GM12892 (cell line): Measurements from ENCODE around the gene IL3.
"Not testable (repeated sequence)": the region's sequence is repeated elsewhere in the genome, so short reads cannot be mapped to it uniquely, and the experiment has no call there.

Source experiments
- DNase-seq: peaks from one replicate; pipeline ENCODE4 v3.0.0; 2011; ENCODE audit not compliant: insufficient read length
- FAIRE-seq: peaks from 2 replicates; lab custom pipeline; 2011; peaks lifted over from hg19 to GRCh38; lab: Jason Lieb, UNC
- POLR2A ChIP-seq: IDR thresholded peaks from 2 replicates; pipeline ENCODE4 v1.6.1; 2011; ENCODE audit warnings: low read depth, low read length, control low read depth
- POLR2AphosphoS5 ChIP-seq: IDR thresholded peaks from 2 replicates; pipeline ENCODE4 v1.6.1; 2011; ENCODE audit warnings: low read depth, low read length, control low read depth
- TAF1 ChIP-seq: IDR thresholded peaks from 2 replicates; pipeline ENCODE4 v1.6.1; 2011; ENCODE audit warnings: low read depth, mild to moderate bottlenecking, control low read depth, low read length, borderline replicate concordance

Gene IL3

DNA sequence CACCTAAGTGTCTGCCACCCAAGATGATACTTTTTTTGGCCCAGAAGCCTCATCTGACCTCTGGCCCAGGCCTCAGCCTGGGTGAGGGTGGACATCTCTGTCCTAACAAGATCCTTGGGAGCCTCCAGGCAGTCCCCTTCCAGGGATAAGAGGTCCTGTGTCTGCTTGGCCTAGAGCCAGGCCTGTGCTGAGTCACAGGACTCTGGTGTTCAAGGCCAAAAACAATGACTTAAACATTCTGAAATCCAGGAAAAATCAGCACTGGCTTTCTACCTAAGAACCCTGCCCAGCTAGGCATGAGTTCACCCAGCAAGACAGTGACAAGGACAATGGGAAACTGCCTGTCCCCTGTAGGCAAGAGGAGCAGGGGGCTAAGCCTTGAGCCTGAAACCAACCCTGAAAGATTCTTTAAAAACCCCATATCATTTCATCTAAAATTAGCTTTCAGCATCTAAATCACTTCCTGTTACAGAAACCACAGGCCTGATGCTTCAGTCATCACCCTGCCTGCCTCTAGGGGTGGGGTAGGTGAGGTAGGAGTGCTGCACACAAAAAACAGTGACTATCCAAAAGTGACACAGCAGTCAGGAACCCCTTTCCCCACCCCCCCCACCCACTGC is 43.0 kb downstream of the IL3 start:
- 0 out of 2 replicates have a peak, but pooled peaks have one; percentile 36 for TF ChIP-seq POLR2A
- no peak for TF ChIP-seq TAF1
- DNase-seq, result peak; percentile 50
- peak; percentile 78 for FAIRE-seq

DNA sequence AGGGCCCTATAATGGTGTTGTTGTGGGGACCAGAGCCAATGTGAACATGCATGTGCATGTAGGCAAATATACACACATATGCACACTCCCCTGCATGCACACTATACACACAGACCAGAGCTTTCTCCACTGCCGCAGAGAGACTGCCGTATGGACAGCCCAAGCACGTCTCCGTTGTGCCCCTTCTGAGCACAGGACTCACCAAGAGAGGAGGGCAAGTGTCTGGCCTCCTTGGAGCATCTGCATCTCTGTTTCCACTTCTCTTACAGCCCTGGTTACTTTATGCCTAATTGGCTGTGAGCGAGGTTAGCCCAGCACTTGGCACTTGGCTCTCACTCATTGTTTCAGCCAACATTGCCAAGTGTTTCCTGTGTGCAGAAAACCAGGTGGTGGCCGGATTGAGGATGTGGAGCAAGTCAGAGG is 43.5 kb downstream of the IL3 start:
- peak; percentile 56 for FAIRE-seq
- no peak for DNase-seq
- TF ChIP-seq POLR2A, result no peak
- TF ChIP-seq TAF1, result no peak
- no peak for TF ChIP-seq POLR2AphosphoS5

DNA sequence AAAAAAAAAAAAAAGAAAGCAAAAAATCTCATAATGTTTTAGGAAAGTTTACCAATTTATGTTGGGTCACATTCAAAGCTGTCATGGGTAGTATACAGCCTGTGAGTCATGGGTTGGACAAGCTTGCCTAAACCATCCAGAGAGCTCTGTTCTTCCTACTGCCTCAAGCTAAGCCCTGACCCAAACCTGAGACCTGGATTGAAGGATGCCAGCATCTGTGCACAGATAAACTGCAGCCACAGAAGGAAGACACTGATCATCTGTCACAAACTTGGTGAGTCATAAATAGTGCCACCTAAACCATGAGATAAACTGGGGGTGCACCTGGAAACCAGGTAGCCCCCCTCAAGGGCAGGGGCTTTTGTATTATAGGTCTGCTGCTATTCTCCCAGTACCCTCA is 44.1 kb downstream of the IL3 start:
- FAIRE-seq (no peak), DNase-seq (no peak)

DNA sequence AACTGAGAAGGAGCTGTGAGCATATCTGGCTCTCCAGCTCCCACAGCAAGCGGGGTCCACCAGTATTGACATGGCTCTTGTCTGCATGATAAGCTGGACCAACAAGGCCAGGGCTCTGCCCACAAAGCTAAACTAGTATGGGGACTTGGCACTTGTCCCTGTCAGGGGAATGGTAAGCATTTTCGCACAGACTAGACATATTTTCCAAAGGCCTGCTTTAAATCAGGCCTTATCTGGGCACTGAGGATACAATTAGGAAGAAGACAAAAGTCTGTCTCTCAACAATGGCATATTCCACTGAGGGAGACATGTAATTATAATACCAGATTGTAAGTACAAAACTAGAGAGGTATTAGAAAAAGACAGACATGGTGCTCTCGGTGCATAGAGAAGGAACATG is 45.2 kb downstream of the IL3 start:
- DNase-seq, result no peak
- TF ChIP-seq TAF1 (no peak), POLR2AphosphoS5 (no peak), POLR2A (no peak)
- no peak for FAIRE-seq

More for the DNA sequence above, 44.1 kb downstream of the IL3 start:
- TF ChIP-seq POLR2AphosphoS5, result no peak
- no peak for TF ChIP-seq POLR2A
- no peak for TF ChIP-seq TAF1

GRCh38 chr5:132108495-132108894 is 48.0 kb downstream of the IL3 start:
- DNase-seq, FAIRE-seq: not testable (repeated sequence)

DNA sequence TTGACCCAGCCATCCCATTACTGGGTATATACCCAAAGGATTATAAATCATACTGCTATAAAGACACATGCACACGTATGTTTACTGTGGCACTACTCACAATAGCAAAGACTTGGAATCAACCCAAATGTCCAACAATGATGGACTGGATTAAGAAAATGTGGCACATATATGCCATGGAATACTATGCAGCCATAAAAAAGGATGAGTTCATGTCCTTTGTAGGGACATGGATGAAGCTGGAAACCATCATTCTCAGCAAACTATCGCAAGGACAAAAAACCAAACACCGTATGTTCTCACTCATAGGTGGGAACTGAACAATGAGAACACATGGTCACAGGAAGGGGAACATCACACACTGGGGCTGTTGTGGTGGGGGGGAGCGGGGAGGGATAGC is 48.5 kb downstream of the IL3 start:
- FAIRE-seq, result not testable (repeated sequence)

DNA sequence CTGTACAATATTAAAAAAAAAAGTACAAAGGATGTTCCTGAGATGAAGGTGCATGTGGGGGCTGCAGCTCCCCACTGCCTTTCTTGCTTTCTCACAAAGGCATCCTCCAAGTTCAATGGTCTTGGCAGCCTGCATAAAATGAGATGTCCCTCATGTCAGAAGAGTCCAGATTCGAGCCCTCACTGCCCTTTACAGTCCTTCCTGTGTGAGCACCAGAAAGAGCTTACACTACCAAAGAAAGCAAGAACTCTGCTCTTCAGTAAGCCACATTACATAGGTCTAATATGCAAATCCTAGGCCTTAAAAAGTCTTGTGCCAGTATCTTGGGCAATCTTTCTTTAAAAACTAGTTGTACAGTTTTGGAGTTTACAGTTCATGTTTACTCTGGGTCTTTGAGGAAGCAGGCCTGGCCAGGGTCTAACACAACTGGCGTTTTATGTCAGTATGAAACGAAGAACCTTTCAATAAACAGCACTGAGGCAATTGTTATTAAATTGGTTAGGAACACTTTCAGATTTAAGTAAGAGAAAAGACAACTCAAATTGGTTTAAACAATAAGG is 49.1 kb downstream of the IL3 start:
- DNase-seq, result no peak
- TF ChIP-seq POLR2AphosphoS5 (no peak), TAF1 (no peak), POLR2A (no peak)
- FAIRE-seq, result no peak

More for the DNA sequence above, 48.5 kb downstream of the IL3 start:
- DNase-seq, result not testable (repeated sequence)

DNA sequence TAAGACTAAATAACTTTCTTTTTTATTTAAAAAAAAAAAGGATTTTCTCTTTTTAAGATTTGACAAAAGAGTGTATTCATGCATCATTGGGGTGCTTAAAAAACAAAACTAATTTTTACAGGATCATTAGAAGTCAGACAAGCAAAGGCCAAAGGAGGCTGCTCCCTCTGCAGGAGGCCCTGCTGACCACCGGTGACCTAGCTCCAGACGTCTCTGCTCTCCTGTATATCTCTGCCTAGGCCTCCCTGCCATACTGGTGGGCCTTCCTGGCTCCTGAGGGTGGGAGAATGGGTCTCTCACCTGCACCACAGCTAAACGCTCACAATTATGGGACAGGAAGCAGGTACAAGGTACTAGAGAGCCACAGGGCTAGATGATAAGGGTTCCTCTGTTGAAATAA is 49.7 kb downstream of the IL3 start:
- FAIRE-seq (no peak), DNase-seq (no peak)
- TF ChIP-seq POLR2A (no peak), POLR2AphosphoS5 (no peak), TAF1 (no peak)

GRCh38 chr5:132110930-132111329 is 50.5 kb downstream of the IL3 start:
- no peak for FAIRE-seq
- no peak for TF ChIP-seq POLR2A
- TF ChIP-seq POLR2AphosphoS5, result no peak
- no peak for TF ChIP-seq TAF1
- DNase-seq, result no peak

DNA sequence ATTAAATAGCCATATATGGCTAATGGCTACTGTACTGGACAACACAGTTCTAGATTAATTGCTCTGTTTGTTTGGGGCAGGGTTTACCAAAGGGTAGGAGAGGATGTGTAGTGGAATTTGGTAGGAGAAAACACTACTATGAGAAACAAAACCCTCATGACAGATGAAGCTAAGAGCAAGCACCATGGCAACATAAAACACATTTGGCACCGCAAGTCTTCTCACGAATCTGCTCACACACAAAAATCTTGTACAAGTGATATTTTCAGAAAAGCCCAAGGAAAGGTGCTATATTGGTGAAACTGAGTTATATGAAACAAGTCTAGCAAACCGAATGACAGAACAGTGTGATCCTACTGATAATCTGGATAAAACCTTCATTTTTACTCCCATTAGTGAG is 51.7 kb downstream of the IL3 start:
- no peak for TF ChIP-seq POLR2A
- TF ChIP-seq TAF1, result no peak
- no peak for TF ChIP-seq POLR2AphosphoS5
- no peak for DNase-seq
- FAIRE-seq, result no peak
